ENCODE data around the gene NCR3LG1.

- TF ChIP-seq CTCF (IDR thresholded peaks at IDR 0.05; ENCODE audit: low read depth, low read length) = no peak
- TF ChIP-seq MAX (IDR thresholded peaks at IDR 0.05; ENCODE audit: low read depth, low read length) = no peak
- TF ChIP-seq POLR2A (IDR thresholded peaks at IDR 0.05; ENCODE audit: extremely low read depth, insufficient read length) = no peak
- TF ChIP-seq MYC (IDR thresholded peaks at IDR 0.05; ENCODE audit: low read depth, low read length) = no peak
Measured at GRCh38 chr11:17399236-17399635, 47.6 kb downstream of the NCR3LG1 start.

Data from NB4 (cell line).